Memory B cell (primary cell): ENCODE data around the gene MYO18A.

ENCODE experiments used
- ATAC-seq: fragments of 150-1000 bp; cut with Tn5 transposase; 2 replicates; pipeline ENCODE4 v1.10.0; 2021; ENCODE audit warnings: low read depth, mild to moderate bottlenecking, moderate library complexity
- DNase-seq, 2 donors: peaks; one replicate each; pipeline ENCODE4 v3.0.0; 2022; ENCODE audit warnings: low spot score in 2 of 2
- H3K27ac Mint-ChIP-seq: one replicate; pipeline ENCODE4 v1.8.0; 2022; ENCODE audit warnings: mild to moderate bottlenecking, moderate library complexity, mixed read lengths
- H3K27me3 Mint-ChIP-seq: one replicate; pipeline ENCODE4 v1.8.0; 2022; ENCODE audit warnings: mixed read lengths
- H3K36me3 Mint-ChIP-seq: one replicate; pipeline ENCODE4 v1.8.0; 2022; ENCODE audit warnings: mild to moderate bottlenecking, mixed read lengths
- H3K4me1 Mint-ChIP-seq: one replicate; pipeline ENCODE4 v1.8.0; 2022; ENCODE audit warnings: mixed read lengths
- H3K4me3 Mint-ChIP-seq: one replicate; pipeline ENCODE4 v1.8.0; 2022; ENCODE audit warnings: mild to moderate bottlenecking, moderate library complexity, mixed read lengths
- H3K9me3 Mint-ChIP-seq: one replicate; pipeline ENCODE4 v1.8.0; 2022; ENCODE audit warnings: mixed read lengths

MYO18A gene

GRCh38 chr17:29110372-29110757, 69.8 kb downstream of the MYO18A start:
- no peak for ATAC-seq
- Mint-ChIP-seq H3K27ac (no peak overlapping the region), H3K4me3 (no peak overlapping the region), H3K27me3 (no peaks in the 10 kb centered on the region), H3K36me3 (peaks cover 31% of the 10 kb centered on the region), H3K4me1 (peaks cover 2% of the 10 kb centered on the region), H3K9me3 (no peaks in the 10 kb centered on the region)
- no peak for DNase-seq

DNA sequence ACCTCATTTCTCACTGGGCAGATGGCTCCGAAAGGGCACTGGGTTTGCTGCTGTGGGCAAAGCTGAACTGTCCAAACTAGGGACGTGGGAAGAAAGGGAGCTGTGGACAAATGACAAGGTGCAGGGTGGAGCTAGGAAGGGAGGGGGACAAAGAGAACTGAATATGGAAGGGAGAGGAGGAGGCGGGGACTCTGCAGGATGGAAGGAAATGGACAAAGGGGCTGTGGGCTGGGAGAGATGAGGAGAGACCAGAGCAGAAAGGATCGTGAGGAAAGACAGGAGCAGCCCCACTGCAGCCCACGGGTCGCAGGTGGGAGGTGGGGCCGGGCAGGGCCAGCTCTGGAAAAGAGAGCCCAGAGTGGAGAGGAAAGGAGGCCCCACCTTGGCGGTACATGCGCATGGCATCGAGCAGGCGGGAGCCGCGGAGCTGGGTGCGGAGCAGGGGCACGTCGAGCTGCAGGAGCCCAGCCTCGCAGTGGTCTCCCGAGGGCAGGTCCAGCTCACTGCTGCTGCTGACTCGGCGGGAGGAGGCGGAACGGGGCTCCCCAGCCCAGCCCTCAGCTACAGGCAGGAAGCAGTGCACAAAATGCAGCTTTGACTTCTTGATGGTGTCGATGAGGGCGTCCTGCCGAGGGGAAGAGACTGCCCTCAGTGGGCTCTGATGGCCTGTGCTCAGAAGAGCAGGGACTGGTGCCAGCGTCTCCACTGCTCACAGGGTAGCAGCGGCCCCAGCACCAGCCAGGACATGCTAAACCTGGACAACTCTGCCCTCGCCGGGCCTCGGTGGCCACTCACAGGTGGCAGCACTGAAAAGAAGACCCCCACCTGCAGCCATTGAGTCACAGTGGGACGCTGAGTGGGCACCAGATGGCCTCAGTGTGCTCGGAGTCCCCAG, 70.5 kb downstream of the MYO18A start:
- DNase-seq = no peak

DNA sequence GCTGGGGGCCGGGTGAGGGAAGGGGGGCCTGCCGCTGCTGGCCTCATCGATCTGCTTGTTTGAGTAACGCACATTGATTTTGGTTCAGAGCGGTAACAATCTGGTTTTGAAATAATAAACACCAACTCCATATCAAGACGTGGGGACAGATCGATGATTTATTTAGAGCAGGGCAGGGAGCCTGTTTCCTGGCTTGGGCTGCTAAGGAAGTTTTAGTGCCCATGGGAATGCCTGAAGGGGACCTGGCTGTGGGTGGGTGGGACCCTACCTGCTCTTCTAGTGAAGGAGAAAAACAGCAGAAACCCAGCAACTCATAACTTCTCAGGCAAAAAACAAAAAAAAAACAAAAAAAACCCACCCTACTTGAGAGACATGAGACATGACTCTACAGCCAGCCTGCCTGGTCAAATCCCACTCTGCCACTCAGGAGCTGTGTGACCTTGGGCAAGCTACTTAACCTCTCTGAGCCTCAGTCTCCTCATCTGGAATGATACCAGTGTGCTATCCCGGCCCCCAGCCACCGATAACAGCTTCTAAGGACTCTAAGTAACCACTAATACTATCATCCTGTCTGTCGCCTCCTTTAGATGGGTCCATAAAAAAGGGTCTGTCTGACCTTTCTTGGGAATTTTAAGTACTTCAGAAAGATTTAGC, 71.2 kb downstream of the MYO18A start:
- H3K9me3 Mint-ChIP-seq = no peaks in the 10 kb centered on the region
- no peak overlapping the region for H3K27ac Mint-ChIP-seq
- peaks cover 39% of the 10 kb centered on the region for H3K36me3 Mint-ChIP-seq
- DNase-seq (no peak), ATAC-seq (no peak)
- H3K4me3 Mint-ChIP-seq = no peak overlapping the region
- peaks cover 2% of the 10 kb centered on the region for H3K4me1 Mint-ChIP-seq
- H3K27me3 Mint-ChIP-seq = no peaks in the 10 kb centered on the region

More for the DNA sequence above, 70.5 kb downstream of the MYO18A start:
- Mint-ChIP-seq H3K4me1 (peaks cover 2% of the 10 kb centered on the region), H3K4me3 (no peak overlapping the region), H3K36me3 (peaks cover 35% of the 10 kb centered on the region), H3K27me3 (no peaks in the 10 kb centered on the region), H3K9me3 (no peaks in the 10 kb centered on the region), H3K27ac (no peak overlapping the region)
- no peak for ATAC-seq

- ATAC-seq (no peak), DNase-seq (no peak)
- Mint-ChIP-seq H3K36me3 (peaks cover 44% of the 10 kb centered on the region), H3K27ac (no peak overlapping the region), H3K4me3 (no peak overlapping the region), H3K4me1 (peaks cover 2% of the 10 kb centered on the region), H3K9me3 (no peaks in the 10 kb centered on the region), H3K27me3 (no peaks in the 10 kb centered on the region)
These were observed 72.0 kb downstream of the MYO18A start for GRCh38 chr17:29107933-29108822.

- DNase-seq (no peak), ATAC-seq (no peak)
- H3K9me3 Mint-ChIP-seq = no peaks in the 10 kb centered on the region
- H3K4me1 Mint-ChIP-seq = peaks cover 5% of the 10 kb centered on the region
- no peak overlapping the region for H3K4me3 Mint-ChIP-seq
- peak overlapping the region; percentile 17 for H3K27ac Mint-ChIP-seq
- peaks cover 48% of the 10 kb centered on the region for H3K36me3 Mint-ChIP-seq
- no peaks in the 10 kb centered on the region for H3K27me3 Mint-ChIP-seq
These were observed 73.1 kb downstream of the MYO18A start for GRCh38 chr17:29107084-29107483.

DNA sequence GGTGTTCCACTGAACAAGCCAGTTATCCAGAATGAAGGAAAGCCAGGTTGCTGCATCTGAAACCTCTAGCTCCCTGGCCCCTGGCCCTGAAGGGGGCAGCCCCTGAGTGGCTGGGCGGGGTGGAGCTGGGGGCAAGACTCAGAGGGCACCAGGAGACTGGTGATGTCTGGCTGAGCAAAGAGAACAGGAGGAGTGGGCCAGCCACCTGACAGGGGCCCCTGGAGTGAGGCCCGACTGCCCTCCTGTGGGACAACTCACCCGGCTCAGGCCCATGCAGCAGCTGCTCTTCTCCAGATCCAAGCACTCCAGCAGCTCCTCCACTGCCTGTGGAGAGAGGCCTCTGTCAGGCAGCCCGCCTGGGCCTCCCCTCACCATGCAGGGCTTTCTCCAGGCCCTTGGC, 76.9 kb downstream of the MYO18A start:
- no peaks in the 10 kb centered on the region for H3K9me3 Mint-ChIP-seq
- peaks cover 2% of the 10 kb centered on the region for H3K4me1 Mint-ChIP-seq
- H3K4me3 Mint-ChIP-seq = no peak overlapping the region
- ATAC-seq (no peak), DNase-seq (no peak)
- H3K27ac Mint-ChIP-seq = peak overlapping the region; percentile 54
- no peaks in the 10 kb centered on the region for H3K27me3 Mint-ChIP-seq
- H3K36me3 Mint-ChIP-seq = peaks cover 41% of the 10 kb centered on the region

DNA sequence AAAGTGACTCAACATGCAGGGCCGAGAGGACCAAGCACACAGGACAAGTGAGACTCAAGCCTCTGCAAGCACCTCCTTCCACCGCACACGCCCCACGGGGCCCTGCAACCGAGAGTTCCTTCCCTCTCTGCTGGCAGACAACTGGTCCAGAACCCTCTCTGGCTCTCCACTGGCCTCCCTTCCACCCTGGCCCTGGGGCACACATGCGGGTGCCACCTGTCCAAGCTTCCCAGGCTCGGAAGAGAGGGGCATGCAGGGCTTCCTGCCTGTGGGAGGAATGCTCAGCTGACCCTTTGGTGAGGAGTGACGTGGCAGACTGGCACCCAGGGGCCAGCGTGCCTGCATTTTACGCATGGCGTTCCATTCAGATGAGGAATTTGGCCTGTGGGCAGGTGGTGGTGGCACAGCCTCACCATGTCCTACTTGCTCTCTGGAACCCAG, 77.4 kb downstream of the MYO18A start:
- ATAC-seq (no peak), DNase-seq (no peak)
- Mint-ChIP-seq H3K9me3 (no peaks in the 10 kb centered on the region), H3K4me1 (peaks cover 2% of the 10 kb centered on the region), H3K4me3 (no peak overlapping the region), H3K36me3 (peaks cover 45% of the 10 kb centered on the region), H3K27ac (peak overlapping the region; percentile 54), H3K27me3 (no peaks in the 10 kb centered on the region)

GRCh38 chr17:29102046-29102445, 78.2 kb downstream of the MYO18A start:
- H3K27me3 Mint-ChIP-seq = no peaks in the 10 kb centered on the region
- no peaks in the 10 kb centered on the region for H3K9me3 Mint-ChIP-seq
- H3K4me1 Mint-ChIP-seq = peaks cover 2% of the 10 kb centered on the region
- peak overlapping the region; percentile 54 for H3K27ac Mint-ChIP-seq
- no peak overlapping the region for H3K4me3 Mint-ChIP-seq
- no peak for DNase-seq
- no peak for ATAC-seq
- H3K36me3 Mint-ChIP-seq = peaks cover 48% of the 10 kb centered on the region

DNA sequence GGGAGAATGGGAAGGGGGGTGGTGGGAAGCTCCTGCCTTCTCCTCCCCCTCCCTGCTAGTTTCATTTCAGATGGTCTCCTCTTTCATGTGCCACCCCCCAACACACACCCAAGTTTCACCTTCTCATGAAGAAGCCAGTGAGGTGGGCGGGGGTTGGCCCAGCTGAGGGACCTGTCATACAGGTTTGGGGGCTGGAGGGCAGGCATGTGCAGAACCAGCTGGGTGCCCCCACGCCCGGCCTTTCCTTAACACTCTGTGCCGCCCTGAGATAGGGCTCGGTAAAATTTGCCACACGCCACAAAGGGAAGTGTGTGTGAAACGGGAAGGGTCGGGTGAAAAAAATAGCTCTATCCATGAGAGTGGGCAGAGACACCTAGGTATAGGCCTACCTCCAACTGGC, 79.9 kb downstream of the MYO18A start:
- ATAC-seq (no peak), DNase-seq (no peak)
- H3K36me3 Mint-ChIP-seq = peaks cover 46% of the 10 kb centered on the region
- H3K4me3 Mint-ChIP-seq = no peak overlapping the region
- H3K27ac Mint-ChIP-seq = peak overlapping the region; percentile 83
- no peaks in the 10 kb centered on the region for H3K27me3 Mint-ChIP-seq
- no peaks in the 10 kb centered on the region for H3K9me3 Mint-ChIP-seq
- H3K4me1 Mint-ChIP-seq = peaks cover 2% of the 10 kb centered on the region

- Mint-ChIP-seq H3K27ac (peak overlapping the region; percentile 83), H3K9me3 (no peaks in the 10 kb centered on the region), H3K4me1 (peaks cover 2% of the 10 kb centered on the region), H3K27me3 (no peaks in the 10 kb centered on the region), H3K36me3 (peaks cover 42% of the 10 kb centered on the region), H3K4me3 (no peak overlapping the region)
- ATAC-seq = no peak
- no peak for DNase-seq
These were observed 80.7 kb downstream of the MYO18A start for GRCh38 chr17:29099527-29099926.

DNA sequence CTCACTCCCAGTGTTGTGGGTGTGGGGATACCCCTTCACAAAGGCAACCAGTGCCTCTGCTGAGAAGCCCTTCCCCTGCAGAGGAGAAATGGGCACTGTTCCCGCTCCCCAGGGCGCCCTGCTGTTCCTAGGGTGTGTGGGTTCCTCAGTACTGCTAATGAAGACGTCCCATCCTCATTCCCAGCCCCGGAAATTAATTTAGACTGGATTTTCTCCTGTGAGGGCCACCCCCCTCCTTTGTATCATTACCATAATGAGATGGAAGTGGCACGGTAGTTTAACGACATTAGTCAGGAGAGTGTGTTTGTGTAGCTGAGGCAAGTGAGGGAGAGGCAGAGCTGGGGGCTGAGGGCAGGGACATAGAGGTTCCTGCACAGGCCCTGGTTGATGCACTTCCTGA, 84.1 kb downstream of the MYO18A start:
- Mint-ChIP-seq H3K27ac (no peak overlapping the region), H3K27me3 (no peaks in the 10 kb centered on the region), H3K9me3 (no peaks in the 10 kb centered on the region), H3K36me3 (peaks cover 35% of the 10 kb centered on the region), H3K4me3 (no peak overlapping the region), H3K4me1 (no peaks in the 10 kb centered on the region)
- DNase-seq (no peak), ATAC-seq (no peak)

GRCh38 chr17:29095439-29095838, 84.8 kb downstream of the MYO18A start:
- Mint-ChIP-seq H3K27ac (no peak overlapping the region), H3K27me3 (no peaks in the 10 kb centered on the region), H3K9me3 (no peaks in the 10 kb centered on the region), H3K4me1 (no peaks in the 10 kb centered on the region), H3K4me3 (no peak overlapping the region), H3K36me3 (peaks cover 38% of the 10 kb centered on the region)
- no peak for DNase-seq
- no peak for ATAC-seq

- peaks cover 40% of the 10 kb centered on the region for H3K36me3 Mint-ChIP-seq
- no peak for ATAC-seq
- DNase-seq = no peak
- H3K27me3 Mint-ChIP-seq = no peaks in the 10 kb centered on the region
- no peak overlapping the region for H3K27ac Mint-ChIP-seq
- H3K9me3 Mint-ChIP-seq = no peaks in the 10 kb centered on the region
- no peaks in the 10 kb centered on the region for H3K4me1 Mint-ChIP-seq
- no peak overlapping the region for H3K4me3 Mint-ChIP-seq
These were observed 86.0 kb downstream of the MYO18A start for GRCh38 chr17:29094101-29094708.
